OCI-LY1 (cell line): ENCODE measurements around the gene PACSIN2.

Experiments
- H2AFZ ChIP-seq: fragments of 200-600 bp; sonication (generic), shearing (Covaris generic); 2 replicates; pipeline ENCODE4 v1.6.0; 2014; ENCODE audit warnings: antibody characterized with exemption, mild to moderate bottlenecking, low read length
- H3F3A ChIP-seq: fragments of 200-600 bp; sonication (generic), shearing (Covaris generic); 2 replicates; pipeline ENCODE4 v1.6.0; 2014; ENCODE audit warnings: mild to moderate bottlenecking, antibody characterized with exemption, low read length, moderate library complexity; ENCODE audit not compliant: insufficient read depth
- H3K27ac ChIP-seq: fragments of 200-600 bp; sonication (generic); 2 replicates; pipeline ENCODE4 v1.5.1; 2014; ENCODE audit warnings: low read length, mixed run types, mild to moderate bottlenecking, low read depth; ENCODE audit not compliant: poor library complexity, severe bottlenecking
- H3K27me3 ChIP-seq: fragments of 200-600 bp; sonication (generic); 2 replicates; pipeline ENCODE4 v1.6.0; 2014; ENCODE audit warnings: antibody characterized with exemption, mild to moderate bottlenecking, low read length, moderate library complexity; ENCODE audit not compliant: insufficient read depth
- H3K36me3 ChIP-seq: fragments of 200-600 bp; sonication (generic); 2 replicates; pipeline ENCODE4 v1.6.1; 2014; ENCODE audit warnings: mild to moderate bottlenecking, antibody characterized with exemption, low read length, moderate library complexity, mixed read lengths; ENCODE audit not compliant: insufficient read depth
- H3K4me1 ChIP-seq: fragments of 200-600 bp; sonication (generic); 2 replicates; pipeline ENCODE4 v1.5.1; 2014; ENCODE audit warnings: mild to moderate bottlenecking, low read length, moderate library complexity; ENCODE audit not compliant: insufficient read depth, severe bottlenecking
- H3K4me2 ChIP-seq: fragments of 200-600 bp; sonication (generic), shearing (Covaris generic); 2 replicates; pipeline ENCODE4 v1.6.1; 2014; ENCODE audit warnings: low read length
- H3K4me3 ChIP-seq: fragments of 200-600 bp; sonication (generic); 2 replicates; pipeline ENCODE4 v1.5.1; 2014; ENCODE audit warnings: low read length, low read depth, mild to moderate bottlenecking, mixed read lengths; ENCODE audit not compliant: poor library complexity, severe bottlenecking
- H3K79me2 ChIP-seq: fragments of 200-600 bp; shearing (Covaris generic); 2 replicates; pipeline ENCODE4 v1.6.1; 2016; ENCODE audit warnings: mixed run types, low read length, mixed read lengths; ENCODE audit not compliant: insufficient read depth
- H3K9ac ChIP-seq: fragments of 200-600 bp; sonication (generic), shearing (Covaris generic); 2 replicates; pipeline ENCODE4 v1.6.1; 2014; ENCODE audit warnings: mild to moderate bottlenecking, low read length, mixed read lengths
- H3K9me2 ChIP-seq: fragments of 200-600 bp; sonication (generic), shearing (Covaris generic); 2 replicates; pipeline ENCODE4 v1.6.1; 2014; ENCODE audit warnings: low read depth, mild to moderate bottlenecking, low read length, mixed read lengths
- H3K9me3 ChIP-seq: fragments of 200-600 bp; shearing (Covaris generic); 2 replicates; pipeline ENCODE4 v1.6.1; 2014; ENCODE audit warnings: low read length, mixed read lengths
- H4K20me1 ChIP-seq: fragments of 200-600 bp; sonication (generic), shearing (Covaris generic); 2 replicates; pipeline ENCODE4 v1.6.0; 2016; ENCODE audit warnings: mild to moderate bottlenecking, low read length; ENCODE audit not compliant: insufficient read depth
- CTCF ChIP-seq: fragments of 200-600 bp; sonication (generic), shearing (Covaris generic); IDR thresholded peaks from 2 replicates; pipeline ENCODE4 v1.5.1; 2017; ENCODE audit warnings: mild to moderate bottlenecking, antibody characterized with exemption, low read length, moderate library complexity, mixed read lengths
- EZH2 ChIP-seq: fragments of 200-600 bp; sonication (generic), shearing (Covaris generic); IDR thresholded peaks from 2 replicates; pipeline ENCODE4 v1.8.0; 2017; ENCODE audit warnings: borderline replicate concordance, mixed run types, mild to moderate bottlenecking, antibody characterized with exemption, low read length, moderate library complexity, mixed read lengths

Gene PACSIN2

GRCh38 chr22:42933485-42934091 is 81.4 kb downstream of the PACSIN2 start:
- Histone ChIP-seq H3K27me3 (no peaks in the 10 kb centered on the region), H3K4me2 (no peak overlapping the region), H3K4me3 (no peak overlapping the region), H3K9me3 (no peaks in the 10 kb centered on the region), H3K9me2 (no peaks in the 10 kb centered on the region), H2AFZ (no peak overlapping the region), H3K27ac (no peak overlapping the region), H4K20me1 (peaks cover 3% of the 10 kb centered on the region; the same call in 1 of the 2 replicates), H3K9ac (no peak overlapping the region), H3F3A (no peaks in the 10 kb centered on the region), H3K36me3 (no peaks in the 10 kb centered on the region), H3K79me2 (no peaks in the 10 kb centered on the region), H3K4me1 (peaks cover 11% of the 10 kb centered on the region)
- TF ChIP-seq EZH2 (no peak), CTCF (no peak)

- H3K4me3 ChIP-seq, result no peak overlapping the region
- H3K27ac ChIP-seq, result no peak overlapping the region
- no peaks in the 10 kb centered on the region for H3K9me3 ChIP-seq
- no peaks in the 10 kb centered on the region for H3K79me2 ChIP-seq
- no peaks in the 10 kb centered on the region for H3F3A ChIP-seq
- peaks cover 3% of the 10 kb centered on the region; the same call in 1 of the 2 replicates for H4K20me1 ChIP-seq
- H3K9ac ChIP-seq, result no peak overlapping the region
- H3K4me1 ChIP-seq, result peaks cover 11% of the 10 kb centered on the region
- H3K9me2 ChIP-seq, result no peaks in the 10 kb centered on the region
- H3K36me3 ChIP-seq, result no peaks in the 10 kb centered on the region
- H3K27me3 ChIP-seq, result no peaks in the 10 kb centered on the region
- no peak overlapping the region for H3K4me2 ChIP-seq
- TF ChIP-seq EZH2, result no peak
- TF ChIP-seq CTCF, result no peak
- no peak overlapping the region for H2AFZ ChIP-seq
These were observed 82.0 kb downstream of the PACSIN2 start for GRCh38 chr22:42932857-42933484.

- Histone ChIP-seq H4K20me1 (peaks cover 3% of the 10 kb centered on the region; the same call in 1 of the 2 replicates), H3K79me2 (no peaks in the 10 kb centered on the region), H3K27me3 (no peaks in the 10 kb centered on the region), H3K36me3 (no peaks in the 10 kb centered on the region), H3K9ac (no peak overlapping the region), H3K9me2 (no peaks in the 10 kb centered on the region), H3K9me3 (no peaks in the 10 kb centered on the region), H3F3A (no peaks in the 10 kb centered on the region), H3K27ac (no peak overlapping the region), H2AFZ (no peak overlapping the region), H3K4me3 (no peak overlapping the region), H3K4me2 (no peak overlapping the region), H3K4me1 (peaks cover 11% of the 10 kb centered on the region)
- TF ChIP-seq EZH2 (no peak), CTCF (no peak)
These were observed 82.8 kb downstream of the PACSIN2 start for GRCh38 chr22:42932197-42932519.
